Epithelial cell of prostate (primary cell): Measurements from ENCODE around the gene CRTC3.

Experiments used
- DNase-seq: peaks from one replicate; pipeline ENCODE4 v3.0.0-alpha.2; 2011; ENCODE audit warnings: low read depth, low spot score
- H3K27ac ChIP-seq: fragments of 450-650 bp; 2 replicates; pipeline ENCODE4 v1.5.1; 2017; ENCODE audit warnings: mild to moderate bottlenecking

Gene CRTC3

GRCh38 chr15:90561344-90562244 is 31.9 kb downstream of the CRTC3 start:
- H3K27ac ChIP-seq, result no peak overlapping the region
- no peak for DNase-seq

- no peak for DNase-seq
- no peak overlapping the region for H3K27ac ChIP-seq
These were observed 32.9 kb downstream of the CRTC3 start for GRCh38 chr15:90562669-90563068.

GRCh38 chr15:90563463-90563862 is 33.7 kb downstream of the CRTC3 start:
- H3K27ac ChIP-seq, result no peak overlapping the region
- no peak for DNase-seq

GRCh38 chr15:90564051-90564450 is 34.3 kb downstream of the CRTC3 start:
- H3K27ac ChIP-seq, result no peak overlapping the region
- no peak for DNase-seq

GRCh38 chr15:90564590-90564989 is 34.9 kb downstream of the CRTC3 start:
- no peak for DNase-seq
- no peak overlapping the region for H3K27ac ChIP-seq

GRCh38 chr15:90565866-90566265 is 36.1 kb downstream of the CRTC3 start:
- no peak overlapping the region for H3K27ac ChIP-seq
- no peak for DNase-seq

- DNase-seq, result no peak
- peak overlapping the region; percentile 39 for H3K27ac ChIP-seq
These were observed 40.9 kb downstream of the CRTC3 start for GRCh38 chr15:90570643-90571042.

GRCh38 chr15:90571063-90571541 is 41.4 kb downstream of the CRTC3 start:
- peak overlapping the region; percentile 39 for H3K27ac ChIP-seq
- DNase-seq, result no peak

GRCh38 chr15:90572893-90573292 is 43.2 kb downstream of the CRTC3 start:
- H3K27ac ChIP-seq, result no peak overlapping the region
- no peak for DNase-seq

GRCh38 chr15:90576711-90577389 is 47.1 kb downstream of the CRTC3 start:
- no peak for DNase-seq
- H3K27ac ChIP-seq, result no peak overlapping the region

GRCh38 chr15:90579213-90579612 is 49.5 kb downstream of the CRTC3 start:
- DNase-seq, result no peak
- H3K27ac ChIP-seq, result no peak overlapping the region

GRCh38 chr15:90580099-90580498 is 50.4 kb downstream of the CRTC3 start:
- H3K27ac ChIP-seq, result no peak overlapping the region
- DNase-seq, result no peak

- DNase-seq, result no peak
- no peak overlapping the region for H3K27ac ChIP-seq
These were observed 50.8 kb downstream of the CRTC3 start for GRCh38 chr15:90580541-90580940.

- no peak for DNase-seq
- H3K27ac ChIP-seq, result no peak overlapping the region
These were observed 51.2 kb downstream of the CRTC3 start for GRCh38 chr15:90580946-90581345.

GRCh38 chr15:90581771-90582352 is 52.1 kb downstream of the CRTC3 start:
- DNase-seq, result no peak
- H3K27ac ChIP-seq, result no peak overlapping the region

- no peak for DNase-seq
- no peak overlapping the region for H3K27ac ChIP-seq
These were observed 52.8 kb downstream of the CRTC3 start for GRCh38 chr15:90582553-90582952.

GRCh38 chr15:90583471-90584252 is 53.9 kb downstream of the CRTC3 start:
- DNase-seq, result no peak
- no peak overlapping the region for H3K27ac ChIP-seq

GRCh38 chr15:90584841-90585240 is 55.1 kb downstream of the CRTC3 start:
- no peak for DNase-seq
- no peak overlapping the region for H3K27ac ChIP-seq

- DNase-seq, result no peak
- H3K27ac ChIP-seq, result no peak overlapping the region
These were observed 56.1 kb downstream of the CRTC3 start for GRCh38 chr15:90585863-90586262.

GRCh38 chr15:90586948-90587347 is 57.2 kb downstream of the CRTC3 start:
- H3K27ac ChIP-seq, result no peak overlapping the region
- no peak for DNase-seq
